Measurements from ENCODE around the gene CAMSAP1.

GRCh38 chr9:135779571-135779970, 127.8 kb downstream of the CAMSAP1 start:
- TF ChIP-seq CTCF (IDR thresholded peaks at IDR 0.05; ENCODE audit: low read depth, low read length) (no peak), EZH2phosphoT487 (IDR thresholded peaks at IDR 0.05; ENCODE audit: low read depth) (no peak)

Measured in OCI-LY3 (cell line).